GM12878 (cell line): Measurements from ENCODE around the gene CIB2.

ENCODE experiments used
- BCL3 ChIP-seq: IDR thresholded peaks from 2 replicates; pipeline ENCODE4 v1.6.1; 2011; ENCODE audit warnings: borderline replicate concordance, low read depth, mild to moderate bottlenecking, moderate library complexity, low read length; ENCODE audit not compliant: insufficient read depth, poor library complexity, severe bottlenecking
- BCLAF1 ChIP-seq: fragments of 450-650 bp; IDR thresholded peaks from 2 replicates; pipeline ENCODE4 v1.6.1; 2017; ENCODE audit warnings: antibody characterized with exemption, mild to moderate bottlenecking, moderate library complexity
- CTCF ChIP-seq, 3 experiments: IDR thresholded peaks in 2 of 3; conservative IDR thresholded peaks in 1 of 3; 2 replicates each; pipeline ENCODE4 v1.5.1; 2011; ENCODE audit warnings: low read depth in 3 of 3, low read length in 3 of 3, mild to moderate bottlenecking in 3 of 3, control low read depth in 2 of 3, moderate library complexity in 2 of 3, inconsistent platforms in 1 of 3, mixed read lengths in 1 of 3; ENCODE audit not compliant: control insufficient read depth in 2 of 3, insufficient read depth in 1 of 3; ENCODE audit errors: extremely low read depth in 1 of 3
- E2F4 ChIP-seq: IDR thresholded peaks from 2 replicates; pipeline ENCODE4 v1.6.1; 2012; ENCODE audit warnings: low read depth, low read length, improper control_type of control experiment
- ESRRA ChIP-seq: IDR thresholded peaks from 2 replicates; pipeline ENCODE4 v1.6.1; 2012; ENCODE audit warnings: mild to moderate bottlenecking, low read length, improper control_type of control experiment
- HCFC1 ChIP-seq: fragments of 150-350 bp; IDR thresholded peaks from 2 replicates; pipeline ENCODE4 v1.6.1; 2014; ENCODE audit warnings: low read length
- POLR2A ChIP-seq: IDR thresholded peaks from 2 replicates; pipeline ENCODE4 v1.6.1; 2011; ENCODE audit warnings: low read depth, mild to moderate bottlenecking, low read length
- RFX5 ChIP-seq: IDR thresholded peaks from 2 replicates; pipeline ENCODE4 v1.6.1; 2011; ENCODE audit warnings: low read depth, low read length, improper control_type of control experiment
- SP1 ChIP-seq: IDR thresholded peaks from one replicate; pipeline ENCODE4 v1.6.1; 2011; ENCODE audit warnings: low read depth, low read length
- YY1 ChIP-seq: IDR thresholded peaks from 2 replicates; pipeline ENCODE4 v1.6.1; 2011; ENCODE audit warnings: low read depth, mild to moderate bottlenecking, low read length
- ZBTB4 ChIP-seq: fragments of 450-650 bp; formaldehyde crosslinking; IDR thresholded peaks from 2 replicates; pipeline ENCODE4 v1.4.0; 2022; ENCODE audit warnings: mild to moderate bottlenecking, moderate library complexity
- ZSCAN29 ChIP-seq: fragments of 450-650 bp; IDR thresholded peaks from 2 replicates; pipeline ENCODE4 v1.6.1; 2017; ENCODE audit warnings: mild to moderate bottlenecking, moderate library complexity

GRCh38 chr15:78112551-78112950, 18.7 kb downstream of the CIB2 start:
- TF ChIP-seq RFX5 = no peak
- TF ChIP-seq ESRRA = no peak
- TF ChIP-seq SP1 = no peak
- TF ChIP-seq ZBTB4 = no peak
- no peak for TF ChIP-seq YY1
- TF ChIP-seq E2F4 = no peak
- TF ChIP-seq CTCF (IDR thresholded peaks at IDR 0.05 in 2 of 3, conservative IDR thresholded peaks at IDR 0.05 in 1 of 3; ENCODE audit: control insufficient read depth in 2 of 3, extremely low read depth in 1 of 3, insufficient read depth in 1 of 3, low read depth in 3 of 3, low read length in 3 of 3) = no peak
- no peak for TF ChIP-seq ZSCAN29
- TF ChIP-seq HCFC1 = no peak
- no peak for TF ChIP-seq BCLAF1
- no peak for TF ChIP-seq POLR2A
- TF ChIP-seq BCL3 = no peak
